Measurements from ENCODE around the gene CPPED1. TPM values are rescaled to one million over a fixed set of nuclear protein-coding genes. Genes with fewer than 3 reads are reported as not detected.
"Not testable (repeated sequence)": the region's sequence is repeated elsewhere in the genome, so short reads cannot be mapped to it uniquely, and the experiment has no call there.

CPPED1 gene
- total and polyA plus RNA-seq, 2 experiments from 2014 or later, result 6.2 to 7.3 TPM

DNA sequence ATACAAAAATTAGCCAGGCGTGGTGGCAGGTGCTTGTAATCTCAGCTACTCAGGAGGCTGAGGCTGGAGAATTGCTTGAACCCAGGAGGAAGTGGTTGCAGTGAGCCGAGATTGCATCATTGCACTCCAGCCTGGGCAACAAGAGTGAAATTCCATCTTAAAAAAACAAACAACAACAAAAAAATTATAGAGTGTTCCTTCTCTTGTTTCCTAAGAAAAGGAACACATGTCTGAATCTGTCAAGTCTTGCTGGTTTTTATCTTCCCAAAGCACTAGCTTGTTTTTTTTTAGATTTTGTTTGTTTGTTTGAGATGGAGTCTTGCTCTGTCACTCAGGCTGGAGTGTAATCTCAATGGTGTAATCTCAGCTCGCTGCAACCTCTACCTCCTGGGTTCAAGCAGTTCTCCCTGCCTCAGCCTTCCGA lies 13.1 kb upstream of the CPPED1 start:
- H3F3A ChIP-seq (replicated peaks; ENCODE audit: low read depth); H3K27me3 ChIP-seq (ENCODE audit: insufficient read depth); H4K20me1 ChIP-seq (replicated peaks; ENCODE audit: insufficient read depth); H3K9me3 Mint-ChIP-seq; ATAC-seq; H3K4me2 ChIP-seq; H3K4me3 ChIP-seq; H3K9me2 ChIP-seq (ENCODE audit: insufficient read depth); H3K36me3 ChIP-seq (ENCODE audit: insufficient read depth); H3K4me3 Mint-ChIP-seq; H3K4me1 ChIP-seq (ENCODE audit: insufficient read depth); DNase-seq (ENCODE audit: low spot score); H3K4me1 Mint-ChIP-seq; H3K27ac ChIP-seq (ENCODE audit: low read depth); H3K27me3 Mint-ChIP-seq (ENCODE audit: insufficient read depth, low read depth, poor library complexity); H3K36me3 Mint-ChIP-seq (ENCODE audit: low read depth); H3K27ac Mint-ChIP-seq; H3K79me2 ChIP-seq (replicated peaks; ENCODE audit: insufficient read depth): not testable (repeated sequence)
- H2AFZ ChIP-seq, result peak overlapping the region; percentile 67; the same call in 1 of the 2 replicates

DNA sequence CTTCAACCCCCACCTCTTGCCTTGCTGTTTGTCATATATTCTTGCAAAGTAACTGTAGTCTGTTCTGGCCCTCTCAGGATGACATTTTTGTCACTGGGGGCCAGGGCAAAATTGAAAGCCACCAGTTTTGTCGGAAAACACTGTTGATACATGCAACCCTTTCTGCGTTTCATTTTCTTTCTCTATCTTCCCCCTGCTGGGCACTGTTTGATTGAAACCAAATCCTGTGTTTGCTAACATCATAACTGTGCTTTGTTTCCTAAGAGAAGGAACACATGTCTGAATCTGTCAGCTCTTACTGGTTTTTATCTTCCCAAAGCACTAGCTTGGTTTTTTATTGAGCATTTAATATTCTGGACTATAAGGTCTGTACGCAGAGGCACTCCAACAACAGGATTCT lies 11.7 kb upstream of the CPPED1 start:
- no peaks in the 10 kb centered on the region for H3K36me3 ChIP-seq (ENCODE audit: insufficient read depth)
- Mint-ChIP-seq H3K9me3 (no peaks in the 10 kb centered on the region; the same call in 1 of the 3 replicates), H3K27ac (no peak overlapping the region), H3K4me3 (no peak overlapping the region), H3K27me3 (ENCODE audit: insufficient read depth, low read depth, poor library complexity) (peaks cover 3% of the 10 kb centered on the region), H3K36me3 (ENCODE audit: low read depth) (no peaks in the 10 kb centered on the region), H3K4me1 (peaks cover 4% of the 10 kb centered on the region; the same call in 1 of the 3 replicates)
- H3F3A ChIP-seq (replicated peaks; ENCODE audit: low read depth), result no peaks in the 10 kb centered on the region
- H3K4me1 ChIP-seq (ENCODE audit: insufficient read depth), result no peaks in the 10 kb centered on the region
- no peaks in the 10 kb centered on the region for H3K9me2 ChIP-seq (ENCODE audit: insufficient read depth)
- no peak for ATAC-seq
- H2AFZ ChIP-seq, result peak overlapping the region; percentile 23; the same call in 1 of the 2 replicates
- H3K79me2 ChIP-seq (replicated peaks; ENCODE audit: insufficient read depth), result no peaks in the 10 kb centered on the region
- DNase-seq (ENCODE audit: low spot score), result no peak
- H3K27me3 ChIP-seq (ENCODE audit: insufficient read depth), result no peaks in the 10 kb centered on the region
- no peak for TF ChIP-seq NANOG (IDR thresholded peaks at IDR 0.05; ENCODE audit: borderline replicate concordance)
- TF ChIP-seq, protein P1, sequence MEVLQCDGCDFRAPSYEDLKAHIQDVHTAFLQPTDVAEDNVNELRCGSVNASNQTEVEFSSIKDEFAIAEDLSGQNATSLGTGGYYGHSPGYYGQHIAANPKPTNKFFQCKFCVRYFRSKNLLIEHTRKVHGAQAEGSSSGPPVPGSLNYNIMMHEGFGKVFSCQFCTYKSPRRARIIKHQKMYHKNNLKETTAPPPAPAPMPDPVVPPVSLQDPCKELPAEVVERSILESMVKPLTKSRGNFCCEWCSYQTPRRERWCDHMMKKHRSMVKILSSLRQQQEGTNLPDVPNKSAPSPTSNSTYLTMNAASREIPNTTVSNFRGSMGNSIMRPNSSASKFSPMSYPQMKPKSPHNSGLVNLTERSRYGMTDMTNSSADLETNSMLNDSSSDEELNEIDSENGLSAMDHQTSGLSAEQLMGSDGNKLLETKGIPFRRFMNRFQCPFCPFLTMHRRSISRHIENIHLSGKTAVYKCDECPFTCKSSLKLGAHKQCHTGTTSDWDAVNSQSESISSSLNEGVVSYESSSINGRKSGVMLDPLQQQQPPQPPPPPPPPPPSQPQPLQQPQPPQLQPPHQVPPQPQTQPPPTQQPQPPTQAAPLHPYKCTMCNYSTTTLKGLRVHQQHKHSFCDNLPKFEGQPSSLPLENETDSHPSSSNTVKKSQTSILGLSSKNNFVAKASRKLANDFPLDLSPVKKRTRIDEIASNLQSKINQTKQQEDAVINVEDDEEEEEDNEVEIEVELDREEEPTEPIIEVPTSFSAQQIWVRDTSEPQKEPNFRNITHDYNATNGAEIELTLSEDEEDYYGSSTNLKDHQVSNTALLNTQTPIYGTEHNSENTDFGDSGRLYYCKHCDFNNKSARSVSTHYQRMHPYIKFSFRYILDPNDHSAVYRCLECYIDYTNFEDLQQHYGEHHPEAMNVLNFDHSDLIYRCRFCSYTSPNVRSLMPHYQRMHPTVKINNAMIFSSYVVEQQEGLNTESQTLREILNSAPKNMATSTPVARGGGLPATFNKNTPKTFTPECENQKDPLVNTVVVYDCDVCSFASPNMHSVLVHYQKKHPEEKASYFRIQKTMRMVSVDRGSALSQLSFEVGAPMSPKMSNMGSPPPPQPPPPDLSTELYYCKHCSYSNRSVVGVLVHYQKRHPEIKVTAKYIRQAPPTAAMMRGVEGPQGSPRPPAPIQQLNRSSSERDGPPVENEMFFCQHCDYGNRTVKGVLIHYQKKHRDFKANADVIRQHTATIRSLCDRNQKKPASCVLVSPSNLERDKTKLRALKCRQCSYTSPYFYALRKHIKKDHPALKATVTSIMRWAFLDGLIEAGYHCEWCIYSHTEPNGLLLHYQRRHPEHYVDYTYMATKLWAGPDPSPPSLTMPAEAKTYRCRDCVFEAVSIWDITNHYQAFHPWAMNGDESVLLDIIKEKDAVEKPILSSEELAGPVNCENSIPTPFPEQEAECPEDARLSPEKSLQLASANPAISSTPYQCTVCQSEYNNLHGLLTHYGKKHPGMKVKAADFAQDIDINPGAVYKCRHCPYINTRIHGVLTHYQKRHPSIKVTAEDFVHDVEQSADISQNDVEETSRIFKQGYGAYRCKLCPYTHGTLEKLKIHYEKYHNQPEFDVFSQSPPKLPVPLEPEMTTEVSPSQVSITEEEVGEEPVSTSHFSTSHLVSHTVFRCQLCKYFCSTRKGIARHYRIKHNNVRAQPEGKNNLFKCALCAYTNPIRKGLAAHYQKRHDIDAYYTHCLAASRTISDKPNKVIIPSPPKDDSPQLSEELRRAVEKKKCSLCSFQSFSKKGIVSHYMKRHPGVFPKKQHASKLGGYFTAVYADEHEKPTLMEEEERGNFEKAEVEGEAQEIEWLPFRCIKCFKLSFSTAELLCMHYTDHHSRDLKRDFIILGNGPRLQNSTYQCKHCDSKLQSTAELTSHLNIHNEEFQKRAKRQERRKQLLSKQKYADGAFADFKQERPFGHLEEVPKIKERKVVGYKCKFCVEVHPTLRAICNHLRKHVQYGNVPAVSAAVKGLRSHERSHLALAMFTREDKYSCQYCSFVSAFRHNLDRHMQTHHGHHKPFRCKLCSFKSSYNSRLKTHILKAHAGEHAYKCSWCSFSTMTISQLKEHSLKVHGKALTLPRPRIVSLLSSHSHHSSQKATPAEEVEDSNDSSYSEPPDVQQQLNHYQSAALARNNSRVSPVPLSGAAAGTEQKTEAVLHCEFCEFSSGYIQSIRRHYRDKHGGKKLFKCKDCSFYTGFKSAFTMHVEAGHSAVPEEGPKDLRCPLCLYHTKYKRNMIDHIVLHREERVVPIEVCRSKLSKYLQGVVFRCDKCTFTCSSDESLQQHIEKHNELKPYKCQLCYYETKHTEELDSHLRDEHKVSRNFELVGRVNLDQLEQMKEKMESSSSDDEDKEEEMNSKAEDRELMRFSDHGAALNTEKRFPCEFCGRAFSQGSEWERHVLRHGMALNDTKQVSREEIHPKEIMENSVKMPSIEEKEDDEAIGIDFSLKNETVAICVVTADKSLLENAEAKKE (CRISPR knock-in tag; IDR thresholded peaks at IDR 0.05), result no peak
- H3K4me2 ChIP-seq, result no peak overlapping the region
- no peak overlapping the region for H3K4me3 ChIP-seq
- H4K20me1 ChIP-seq (replicated peaks; ENCODE audit: insufficient read depth), result no peaks in the 10 kb centered on the region
- H3K27ac ChIP-seq (ENCODE audit: low read depth), result no peak overlapping the region

DNA sequence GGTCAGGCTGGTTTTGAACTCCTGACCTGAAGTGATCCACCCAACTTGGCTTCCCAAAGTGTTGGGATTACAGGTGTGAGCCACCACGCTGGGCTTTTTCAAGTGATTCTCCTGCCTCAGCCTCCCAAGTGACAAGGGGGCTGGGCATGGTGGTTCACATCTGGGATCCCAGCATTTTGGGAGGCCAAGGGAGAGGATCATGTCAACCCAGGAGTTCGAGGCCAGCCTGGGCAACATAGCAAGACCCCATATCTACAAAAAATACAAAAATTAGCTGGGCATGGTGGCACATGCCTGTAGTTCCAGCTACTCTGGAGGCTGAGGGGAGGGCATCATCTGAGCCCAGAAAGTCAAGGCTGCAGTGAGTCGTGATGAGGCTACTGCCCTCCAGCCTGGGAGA lies 10.0 kb upstream of the CPPED1 start:
- not testable (repeated sequence) for H3K4me2 ChIP-seq; H3F3A ChIP-seq (replicated peaks; ENCODE audit: low read depth); H3K36me3 Mint-ChIP-seq (ENCODE audit: low read depth); H3K4me3 ChIP-seq; H3K9me2 ChIP-seq (ENCODE audit: insufficient read depth); H3K36me3 ChIP-seq (ENCODE audit: insufficient read depth); ATAC-seq; H3K4me1 ChIP-seq (ENCODE audit: insufficient read depth); H3K9me3 Mint-ChIP-seq; H2AFZ ChIP-seq; DNase-seq (ENCODE audit: low spot score); H3K27ac ChIP-seq (ENCODE audit: low read depth); H4K20me1 ChIP-seq (replicated peaks; ENCODE audit: insufficient read depth); H3K4me3 Mint-ChIP-seq; H3K27me3 Mint-ChIP-seq (ENCODE audit: insufficient read depth, low read depth, poor library complexity); H3K4me1 Mint-ChIP-seq; H3K79me2 ChIP-seq (replicated peaks; ENCODE audit: insufficient read depth); H3K27me3 ChIP-seq (ENCODE audit: insufficient read depth); H3K27ac Mint-ChIP-seq

DNA sequence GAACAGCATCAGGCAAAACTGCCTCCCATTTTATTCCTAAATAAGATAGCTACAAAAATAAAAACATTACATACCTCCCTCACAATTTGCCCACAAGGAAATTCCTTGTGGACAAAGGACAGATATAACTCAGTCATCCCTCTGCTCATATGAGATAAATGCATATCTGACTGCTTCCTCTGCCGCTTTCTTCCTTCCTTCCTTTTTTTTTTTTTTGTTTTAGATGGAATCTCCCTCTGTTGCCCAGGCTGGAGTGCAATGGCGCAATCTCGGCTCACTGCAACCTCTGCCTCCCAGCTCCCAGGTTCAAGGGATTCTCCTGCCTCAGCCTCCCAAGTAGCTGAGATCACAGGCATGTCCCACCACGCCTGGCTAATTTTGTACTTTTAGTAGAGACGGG lies 9.6 kb upstream of the CPPED1 start:
- not testable (repeated sequence) for H3K4me1 ChIP-seq (ENCODE audit: insufficient read depth); H3K79me2 ChIP-seq (replicated peaks; ENCODE audit: insufficient read depth); H3K36me3 Mint-ChIP-seq (ENCODE audit: low read depth); H3K27ac Mint-ChIP-seq; H3K4me1 Mint-ChIP-seq; H2AFZ ChIP-seq; H3K4me3 Mint-ChIP-seq; H3K4me3 ChIP-seq; H3K27ac ChIP-seq (ENCODE audit: low read depth); H3K9me2 ChIP-seq (ENCODE audit: insufficient read depth); H3K27me3 ChIP-seq (ENCODE audit: insufficient read depth); H3F3A ChIP-seq (replicated peaks; ENCODE audit: low read depth); H4K20me1 ChIP-seq (replicated peaks; ENCODE audit: insufficient read depth); DNase-seq (ENCODE audit: low spot score); ATAC-seq; H3K36me3 ChIP-seq (ENCODE audit: insufficient read depth); H3K4me2 ChIP-seq; H3K27me3 Mint-ChIP-seq (ENCODE audit: insufficient read depth, low read depth, poor library complexity); H3K9me3 Mint-ChIP-seq

All from GM23338 (cell line).